ENCODE data around the gene OIT3.

- TF ChIP-seq CTCF (conservative IDR thresholded peaks at IDR 0.05; ENCODE audit: low read depth, low read length) (no peak), EZH2 (IDR thresholded peaks at IDR 0.05; ENCODE audit: borderline replicate concordance, low read depth, low read length, poor library complexity, severe bottlenecking) (no peak)
Observed at GRCh38 chr10:72913287-72913686, 19.7 kb downstream of the OIT3 start.
